PC-3 (cell line): ENCODE measurements around the gene RPE65. TPM values are rescaled to one million over a fixed set of nuclear protein-coding genes. Genes with fewer than 3 reads are reported as not detected.

Experiments used
- ATAC-seq: fragments of 200-7000 bp; cut with Tn5 transposase; 2 replicates; pipeline ENCODE4 v1.9.1; 2020; ENCODE audit warnings: mild to moderate bottlenecking, moderate library complexity
- BruUV-seq: library from RNA; stranded (reverse); fragments of 400-500 nt; replicated peaks from 2 replicates; lab custom pipeline; 2021; lab: Mats Ljungman, UMichigan
- CTCF ChIA-PET: fragments of 300-600 bp; sonication (Branson Sonifier 250); formaldehyde crosslinking; loops from one replicate; lab custom pipeline; 2022; ENCODE audit warnings: antibody characterized with exemption; lab: Charles Lee
- POLR2A ChIA-PET: fragments of 300-600 bp; sonication (Branson Sonifier 250); formaldehyde crosslinking; loops from one replicate; lab custom pipeline; 2022; ENCODE audit warnings: antibody characterized with exemption; ENCODE audit not compliant: unreplicated experiment; lab: Charles Lee
- DNase-seq: peaks from one replicate; pipeline ENCODE4 v3.0.0-alpha.2; 2015
- H2AFZ ChIP-seq: fragments of 300-600 bp; sonication (generic); 2 replicates; pipeline ENCODE4 v1.6.0; 2016; ENCODE audit warnings: antibody characterized with exemption, low read length
- H3F3A ChIP-seq: fragments of 300-600 bp; sonication (generic); one replicate; pipeline ENCODE4 v1.6.0; 2017; ENCODE audit warnings: antibody characterized with exemption, low read length, control low read depth, mild to moderate bottlenecking; ENCODE audit not compliant: unreplicated experiment
- H3K27ac ChIP-seq: fragments of 300-600 bp; sonication (generic); 2 replicates; pipeline ENCODE4 v1.5.1; 2016; ENCODE audit warnings: mild to moderate bottlenecking, low read length
- H3K27me3 ChIP-seq: fragments of 300-600 bp; sonication (generic); 2 replicates; pipeline ENCODE4 v1.6.1; 2016; ENCODE audit warnings: low read length, mixed read lengths
- H3K36me3 ChIP-seq: fragments of 300-600 bp; sonication (generic); 2 replicates; pipeline ENCODE4 v1.6.1; 2016; ENCODE audit warnings: low read depth, mixed run types, low read length, mixed read lengths
- H3K4me1 ChIP-seq: fragments of 300-600 bp; sonication (generic); 2 replicates; pipeline ENCODE4 v1.5.1; 2016; ENCODE audit warnings: low read length; ENCODE audit not compliant: insufficient read depth
- H3K4me2 ChIP-seq: fragments of 300-600 bp; sonication (generic); 2 replicates; pipeline ENCODE4 v1.6.0; 2016; ENCODE audit warnings: low read length
- H3K4me3 ChIP-seq: fragments of 300-600 bp; sonication (generic); 2 replicates; pipeline ENCODE4 v1.5.1; 2016; ENCODE audit warnings: mild to moderate bottlenecking, low read length, mixed read lengths
- H3K79me2 ChIP-seq: fragments of 300-600 bp; sonication (generic); 2 replicates; pipeline ENCODE4 v1.6.1; 2017; ENCODE audit warnings: low read length, mixed read lengths
- H3K9ac ChIP-seq: fragments of 300-600 bp; sonication (generic); 2 replicates; pipeline ENCODE4 v1.6.0; 2016; ENCODE audit warnings: mild to moderate bottlenecking, low read length
- H3K9me2 ChIP-seq: fragments of 300-600 bp; sonication (generic); replicated peaks from 2 replicates; pipeline ENCODE4 v1.6.1; 2016; ENCODE audit warnings: mixed run types, low read length, mixed read lengths
- H3K9me3 ChIP-seq: fragments of 300-600 bp; sonication (generic); 2 replicates; pipeline ENCODE4 v1.6.1; 2016; ENCODE audit warnings: low read length, mixed read lengths
- H4K20me1 ChIP-seq: fragments of 300-600 bp; sonication (generic); 2 replicates; pipeline ENCODE4 v1.6.1; 2016; ENCODE audit warnings: low read length, mixed read lengths
- CTCF ChIP-seq: fragments of 300-600 bp; sonication (generic); conservative IDR thresholded peaks from 2 replicates; pipeline ENCODE4 v1.5.1; 2017; ENCODE audit warnings: antibody characterized with exemption, low read depth, mild to moderate bottlenecking, low read length
- EZH2 ChIP-seq: fragments of 300-600 bp; sonication (generic); IDR thresholded peaks from one replicate; pipeline ENCODE4 v1.6.1; 2017; ENCODE audit warnings: antibody characterized with exemption, mild to moderate bottlenecking, low read length; ENCODE audit not compliant: unreplicated experiment
- EZH2phosphoT487 ChIP-seq: fragments of 300-600 bp; sonication (generic); IDR thresholded peaks from 2 replicates; pipeline ENCODE4 v1.6.1; 2018; ENCODE audit warnings: mild to moderate bottlenecking, antibody characterized with exemption, low read length, borderline replicate concordance
- intact Hi-C: fragments of 100-400 bp; cut with micrococcal nuclease; formaldehyde crosslinking; loops from 2 replicates; pipeline ENCODE4 v1.9.0; 2023
- total RNA-seq: library from RNA; depleted of rRNA; stranded (reverse); fragments of >200 nt; gene quantifications from 2 replicates; pipeline ENCODE4 v1.2.3, GENCODE V29; 2014

RPE65 gene
- total RNA-seq, 1 experiment from 2014 or later = not detected

GRCh38 chr1:68442006-68442405 lies 7.7 kb downstream of the RPE65 start:
- intact Hi-C loops = no loop called here

GRCh38 chr1:68438310-68438709 lies 11.4 kb downstream of the RPE65 start:
- H3K27me3 ChIP-seq = no peaks in the 10 kb centered on the region
- peaks cover 27% of the 10 kb centered on the region for H3K36me3 ChIP-seq
- no peak overlapping the region for H2AFZ ChIP-seq
- CTCF ChIA-PET = no interaction called here
- H3K9ac ChIP-seq = no peak overlapping the region
- H3K4me1 ChIP-seq = peaks cover 1% of the 10 kb centered on the region; the same call in 1 of the 2 replicates
- no peak overlapping the region for H3K27ac ChIP-seq
- TF ChIP-seq EZH2phosphoT487 (no peak), EZH2 (no peak), CTCF (no peak)
- peaks cover 9% of the 10 kb centered on the region for H3F3A ChIP-seq
- no peaks in the 10 kb centered on the region for H3K9me2 ChIP-seq
- no peak overlapping the region for H3K4me3 ChIP-seq
- no peak overlapping the region for H3K4me2 ChIP-seq
- H4K20me1 ChIP-seq = peaks cover 7% of the 10 kb centered on the region; the same call in 1 of the 2 replicates
- ATAC-seq (no peak), DNase-seq (no peak)
- no peaks in the 10 kb centered on the region for H3K79me2 ChIP-seq
- H3K9me3 ChIP-seq = no peaks in the 10 kb centered on the region
- intact Hi-C loops = no loop called here
- BruUV-seq = no TSS peak
- POLR2A ChIA-PET = no interaction called here

More at GRCh38 chr1:68442006-68442405, 7.7 kb downstream of the RPE65 start:
- ChIA-PET CTCF (interaction anchor here (0.9 kb wide), 1 partner anchor 322 kb away, joined by 3 read pairs; no protein-coding TSS in a partner anchor), POLR2A (interaction anchor here (0.5 kb wide), 1 partner anchor 84 kb away, joined by 6 read pairs; no protein-coding TSS in a partner anchor)
- Histone ChIP-seq H3K4me3 (no peak overlapping the region), H2AFZ (no peak overlapping the region), H3K79me2 (no peaks in the 10 kb centered on the region), H3K27me3 (no peaks in the 10 kb centered on the region), H3F3A (peaks cover 9% of the 10 kb centered on the region), H3K9ac (no peak overlapping the region), H3K4me2 (no peak overlapping the region), H3K27ac (no peak overlapping the region), H3K4me1 (peaks cover 4% of the 10 kb centered on the region; the same call in 1 of the 2 replicates), H4K20me1 (peaks cover 12% of the 10 kb centered on the region; the same call in 1 of the 2 replicates), H3K9me3 (no peaks in the 10 kb centered on the region), H3K9me2 (no peaks in the 10 kb centered on the region), H3K36me3 (peaks cover 47% of the 10 kb centered on the region)
- DNase-seq = peak; percentile 19
- no TSS peak for BruUV-seq
- TF ChIP-seq EZH2phosphoT487 (no peak), CTCF (peak; percentile 22; the same call in 1 of the 2 replicates), EZH2 (no peak)
- peak; percentile 32; the same call in 1 of the 2 replicates for ATAC-seq

- no peaks in the 10 kb centered on the region for H3K9me2 ChIP-seq
- intact Hi-C loops = no loop called here
- H3K4me2 ChIP-seq = no peak overlapping the region
- no peaks in the 10 kb centered on the region for H3K27me3 ChIP-seq
- H3K4me1 ChIP-seq = no peaks in the 10 kb centered on the region
- ATAC-seq = peak; percentile 27; the same call in 1 of the 2 replicates
- no peak overlapping the region for H3K4me3 ChIP-seq
- BruUV-seq = no TSS peak
- ChIA-PET CTCF (no interaction called here), POLR2A (no interaction called here)
- no peak overlapping the region for H3K27ac ChIP-seq
- no peak overlapping the region for H2AFZ ChIP-seq
- DNase-seq = no peak
- H3K79me2 ChIP-seq = no peaks in the 10 kb centered on the region
- H3K9me3 ChIP-seq = no peaks in the 10 kb centered on the region
- peaks cover 45% of the 10 kb centered on the region for H3K36me3 ChIP-seq
- TF ChIP-seq EZH2 (no peak), CTCF (no peak), EZH2phosphoT487 (no peak)
- no peak overlapping the region for H3K9ac ChIP-seq
- no peaks in the 10 kb centered on the region for H3F3A ChIP-seq
- no peaks in the 10 kb centered on the region for H4K20me1 ChIP-seq
These were observed 16.4 kb downstream of the RPE65 start for GRCh38 chr1:68433395-68433794.
